Upper lobe of left lung (tissue), 6 donors: ENCODE results near the gene RGMB. TPM values are rescaled to one million over a fixed set of nuclear protein-coding genes. Genes with fewer than 3 reads are reported as not detected.
"Not testable (repeated sequence)": the region's sequence is repeated elsewhere in the genome, so short reads cannot be mapped to it uniquely, and the experiment has no call there.

Experiments used
- ATAC-seq, 2 donors: fragments of 200-7000 bp; cut with Tn5 transposase; one replicate each; pipeline ENCODE4 v1.9.1; 2022; ENCODE audit warnings: mild to moderate bottlenecking in 2 of 2, moderate library complexity in 2 of 2; ENCODE audit not compliant: low FRiP score in 2 of 2
- DNase-seq, 2 donors: peaks; one replicate each; pipeline ENCODE4 v3.0.0-alpha.2; 2019 to 2020
- H3K27ac ChIP-seq, 4 donors: fragments of 200-600 bp; sonication (generic); one replicate each; pipeline ENCODE4 v1.5.1; 2016 to 2019
- H3K27me3 ChIP-seq, 4 donors: fragments of 200-600 bp; sonication (generic); one replicate each; pipeline ENCODE4 v1.5.1; 2017 to 2019
- H3K36me3 ChIP-seq, 4 donors: fragments of 200-600 bp; sonication (generic); one replicate each; pipeline ENCODE4 v1.5.1; 2016 to 2019
- H3K4me1 ChIP-seq, 4 donors: fragments of 200-600 bp; sonication (generic); one replicate each; pipeline ENCODE4 v1.5.1; 2018 to 2019
- H3K4me3 ChIP-seq, 4 donors: fragments of 200-600 bp; sonication (generic); one replicate each; pipeline ENCODE4 v1.5.1; 2017 to 2019; ENCODE audit warnings: mild to moderate bottlenecking in 2 of 4, moderate library complexity in 1 of 4
- H3K9me3 ChIP-seq, 4 donors: fragments of 200-600 bp; sonication (generic); one replicate each; pipeline ENCODE4 v1.5.1; 2018 to 2019
- CTCF ChIP-seq, 6 experiments: fragments of 450-650 bp in 4 of 6; fragments of 200-600 bp in 2 of 6; sonication (generic) in 2 of 6; IDR thresholded peaks; one replicate each; pipeline ENCODE4 v1.5.1; 2016 to 2019; ENCODE audit warnings: antibody characterized with exemption in 6 of 6
- EP300 ChIP-seq, 4 donors: sonication (generic); formaldehyde crosslinking; IDR thresholded peaks; one replicate each; pipeline ENCODE4 v1.5.1; 2017; ENCODE audit warnings: antibody characterized with exemption in 4 of 4, control low read depth in 2 of 4
- POLR2A ChIP-seq, 4 donors: fragments of 450-650 bp; IDR thresholded peaks; one replicate each; pipeline ENCODE4 v1.5.1; 2016 to 2017; ENCODE audit warnings: antibody characterized with exemption in 4 of 4, mild to moderate bottlenecking in 2 of 4
- POLR2AphosphoS5 ChIP-seq, 2 donors: sonication (generic); formaldehyde crosslinking; IDR thresholded peaks; one replicate each; pipeline ENCODE4 v1.5.1; 2017; ENCODE audit warnings: antibody characterized with exemption in 2 of 2
- WGBS, 2 donors: methylation state at CpG; one replicate each; pipeline ENCODE4 v1.1.5; 2017 to 2018; 5-methylcytosine and 5-hydroxymethylcytosine counted together
- total RNA-seq, 6 donors: library from RNA; depleted of rRNA in 4 of 6; stranded (reverse); fragments of >200 nt in 4 of 6; gene quantifications; one replicate each; pipeline versions ENCODE4 v1.1.0 to v1.2.1, GENCODE V29; 2016 to 2021
- donor health status: DM: no; HTN: no; CAD: no; lungs with moderate emphysema.
- donor health status: DM: no; HTN: yes; CAD: no; lungs with severe emphysema.

The RGMB gene
- total RNA-seq, 6 donors from 2014 or later, result 19.0 to 52.2 (median 33.1) TPM

GRCh38 chr5:98742396-98743073 is 30.9 kb upstream of the RGMB start:
- ATAC-seq (no peak), DNase-seq (no peak)
- Histone ChIP-seq H3K27me3 (no peaks in the 10 kb centered on the region), H3K4me3 (no peak overlapping the region), H3K36me3 (no peaks in the 10 kb centered on the region), H3K27ac (no peak overlapping the region), H3K4me1 (no peaks in the 10 kb centered on the region), H3K9me3 (peaks cover 0 to 4% (median 0%) of the 10 kb centered on the region in 4 donors)
- no peak for TF ChIP-seq CTCF (IDR thresholded peaks at IDR 0.05)
- TF ChIP-seq EP300 (IDR thresholded peaks at IDR 0.05), result no peak
- TF ChIP-seq POLR2AphosphoS5 (IDR thresholded peaks at IDR 0.05), result no peak
- TF ChIP-seq POLR2A (IDR thresholded peaks at IDR 0.05), result no peak
- 82 to 87% methylated on average over 5 of the region's 5 CpGs for WGBS, 2 donors

GRCh38 chr5:98748259-98748658 is 25.2 kb upstream of the RGMB start:
- ATAC-seq, H3K4me3 ChIP-seq, DNase-seq, H3K9me3 ChIP-seq, H3K4me1 ChIP-seq, H3K27me3 ChIP-seq, H3K36me3 ChIP-seq, H3K27ac ChIP-seq: not testable (repeated sequence)
- 93 to 100% methylated on average over 1 of the region's 1 CpG for WGBS, 2 donors

- no peak for ATAC-seq
- H3K4me3 ChIP-seq, result no peak overlapping the region
- no peaks in the 10 kb centered on the region for H3K36me3 ChIP-seq
- TF ChIP-seq EP300 (IDR thresholded peaks at IDR 0.05) (no peak), CTCF (IDR thresholded peaks at IDR 0.05) (no peak), POLR2AphosphoS5 (IDR thresholded peaks at IDR 0.05) (no peak), POLR2A (IDR thresholded peaks at IDR 0.05) (no peak)
- H3K27me3 ChIP-seq, result no peaks in the 10 kb centered on the region
- no peaks in the 10 kb centered on the region for H3K4me1 ChIP-seq
- no peak for DNase-seq
- peaks cover 0 to 4% (median 0%) of the 10 kb centered on the region in 4 donors for H3K9me3 ChIP-seq
- 90 to 93% methylated on average over 1 of the region's 1 CpG for WGBS, 2 donors
- no peak overlapping the region for H3K27ac ChIP-seq
These were observed 24.4 kb upstream of the RGMB start for GRCh38 chr5:98749046-98749445.

GRCh38 chr5:98750693-98751092 is 22.8 kb upstream of the RGMB start:
- H3K27me3 ChIP-seq, result no peaks in the 10 kb centered on the region
- H3K9me3 ChIP-seq, result peaks cover 0 to 4% (median 0%) of the 10 kb centered on the region in 4 donors
- ATAC-seq, result no peak
- WGBS, 2 donors, result 88 to 89% methylated on average over 4 of the region's 4 CpGs
- no peaks in the 10 kb centered on the region for H3K4me1 ChIP-seq
- peak in 4 of 6 experiments; percentile 16 to 26 (median 22) for TF ChIP-seq CTCF (IDR thresholded peaks at IDR 0.05)
- TF ChIP-seq EP300 (IDR thresholded peaks at IDR 0.05), result no peak
- TF ChIP-seq POLR2AphosphoS5 (IDR thresholded peaks at IDR 0.05), result no peak
- TF ChIP-seq POLR2A (IDR thresholded peaks at IDR 0.05), result no peak
- H3K4me3 ChIP-seq, result no peak overlapping the region
- no peaks in the 10 kb centered on the region for H3K36me3 ChIP-seq
- H3K27ac ChIP-seq, result no peak overlapping the region
- DNase-seq, result no peak

- not testable (repeated sequence) for H3K27ac ChIP-seq, ATAC-seq, H3K36me3 ChIP-seq, DNase-seq, H3K4me3 ChIP-seq, H3K9me3 ChIP-seq, H3K27me3 ChIP-seq, H3K4me1 ChIP-seq
- WGBS, 2 donors, result 86% methylated on average over 6 to 7 of the region's 7 CpGs
These were observed 21.1 kb upstream of the RGMB start for GRCh38 chr5:98752331-98752730.

GRCh38 chr5:98752801-98753200 is 20.7 kb upstream of the RGMB start:
- ATAC-seq, H3K27ac ChIP-seq, H3K4me1 ChIP-seq, H3K4me3 ChIP-seq, DNase-seq, H3K36me3 ChIP-seq, H3K9me3 ChIP-seq, H3K27me3 ChIP-seq: not testable (repeated sequence)
- whole genome bisulfite sequencing, 2 donors, result 50 to 70% methylated on average over 1 of the region's 1 CpG
